ENCODE measurements around the gene NR1H2. TPM values are rescaled to one million over a fixed set of nuclear protein-coding genes. Genes with fewer than 3 reads are reported as not detected.

The NR1H2 gene
- total and polyA plus RNA-seq, 5 donors, result 68.3 to 80.9 (median 71.6) TPM

GRCh38 chr19:50428772-50429463, 52.7 kb downstream of the NR1H2 start:
- Histone ChIP-seq H3K27me3 (ENCODE audit: control insufficient read depth, insufficient read depth) (no peaks in the 10 kb centered on the region), H3K4me1 (ENCODE audit: control insufficient read depth, insufficient read depth, low read length) (peaks cover 2% of the 10 kb centered on the region), H3K9me3 (ENCODE audit: control insufficient read depth, low read length) (no peaks in the 10 kb centered on the region), H3K27ac (ENCODE audit: low read length) (no peak overlapping the region), H3K4me3 (ENCODE audit: low read length) (no peak overlapping the region)
- intact Hi-C loops (cut with DNase I), result no loop called here
- WGBS, result 77% methylated on average over 7 of the region's 7 CpGs
- DNase-seq (no peak), ATAC-seq (no peak)

DNA sequence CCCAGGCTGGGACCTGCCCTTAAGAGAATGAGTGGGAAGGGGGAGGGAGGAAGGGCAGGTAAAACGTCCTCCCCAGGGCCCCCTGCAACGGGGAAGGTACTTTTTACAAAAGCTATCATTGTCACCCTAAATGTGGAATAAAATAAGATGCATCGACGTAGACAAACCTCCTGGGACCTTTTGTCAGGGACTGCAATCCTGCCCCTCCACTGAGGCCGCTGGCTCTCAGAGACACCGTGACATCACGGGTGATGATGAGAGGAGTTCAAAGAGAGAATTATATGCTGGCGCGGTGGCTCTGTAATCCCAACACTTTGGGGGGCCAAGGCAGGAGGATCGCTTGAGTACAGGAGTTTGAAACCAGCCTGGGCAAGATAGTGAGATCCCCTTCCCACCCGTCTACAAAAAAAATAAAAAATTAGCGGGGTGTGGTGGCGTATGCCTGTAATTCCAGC, 54.7 kb downstream of the NR1H2 start:
- H3K27ac ChIP-seq (ENCODE audit: low read length), result no peak overlapping the region

DNA sequence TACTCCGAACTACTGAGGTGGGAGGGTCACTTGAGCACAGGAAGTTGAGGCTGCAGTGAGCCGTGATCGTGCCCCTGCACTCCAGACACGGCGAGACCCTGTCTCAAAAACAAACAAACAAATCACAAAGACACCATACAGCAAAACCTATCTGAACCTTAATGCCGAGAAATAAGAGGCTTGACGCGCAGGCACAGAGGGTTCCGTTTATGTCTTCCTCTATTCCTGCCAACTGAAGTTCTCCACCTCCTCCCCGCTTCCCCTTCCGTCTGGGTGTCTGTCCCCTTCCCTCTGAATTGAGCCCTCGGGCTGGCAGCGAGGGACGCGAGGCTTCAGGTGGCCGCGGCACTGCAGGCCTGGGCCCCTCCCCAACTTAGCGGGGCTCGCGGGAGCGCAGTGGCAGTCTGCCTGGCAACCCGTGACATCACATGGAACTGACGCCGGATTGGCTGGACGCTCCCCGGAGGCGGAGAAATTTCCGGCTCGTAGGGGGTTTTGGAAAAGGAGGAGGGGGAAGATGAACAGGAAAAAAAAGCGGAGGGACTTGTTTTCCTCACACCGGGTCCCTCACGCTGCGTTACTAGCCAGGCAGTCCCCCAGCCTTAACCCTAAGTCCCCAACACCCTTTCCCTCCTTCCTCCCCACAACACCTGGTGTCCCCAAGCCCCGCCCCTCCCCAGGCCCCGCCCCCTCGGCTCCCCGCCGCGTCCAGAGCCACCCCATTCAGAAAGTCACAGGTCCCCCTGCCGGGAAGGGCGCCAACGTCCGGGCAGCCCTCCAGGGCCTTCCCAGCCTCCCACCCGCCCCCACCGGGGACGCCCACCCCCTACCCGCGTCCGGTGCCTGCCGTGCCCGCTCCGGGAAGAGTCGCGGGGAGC, 55.3 kb downstream of the NR1H2 start:
- no peak overlapping the region for H3K27ac ChIP-seq (ENCODE audit: low read length)
- peak; percentile 92 to 93 for ATAC-seq
- H3K4me1 ChIP-seq (ENCODE audit: control insufficient read depth, insufficient read depth, low read length), result peaks cover 2% of the 10 kb centered on the region
- H3K27me3 ChIP-seq (ENCODE audit: control insufficient read depth, insufficient read depth), result no peaks in the 10 kb centered on the region
- peak; percentile 80 to 94 (median 94) for DNase-seq
- WGBS, result 1% methylated on average over 54 of the region's 54 CpGs
- H3K4me3 ChIP-seq (ENCODE audit: low read length), result peak overlapping the region; percentile 82
- intact Hi-C loops (cut with DNase I), result no loop called here
- no peaks in the 10 kb centered on the region for H3K9me3 ChIP-seq (ENCODE audit: control insufficient read depth, low read length)

More for the DNA sequence above, 54.7 kb downstream of the NR1H2 start:
- no peaks in the 10 kb centered on the region for H3K9me3 ChIP-seq (ENCODE audit: control insufficient read depth, low read length)
- intact Hi-C loops (cut with DNase I), result no loop called here
- 32% methylated on average over 13 of the region's 13 CpGs for WGBS
- H3K4me3 ChIP-seq (ENCODE audit: low read length), result peak overlapping the region; percentile 82
- DNase-seq (no peak), ATAC-seq (no peak)
- no peaks in the 10 kb centered on the region for H3K27me3 ChIP-seq (ENCODE audit: control insufficient read depth, insufficient read depth)
- peaks cover 2% of the 10 kb centered on the region for H3K4me1 ChIP-seq (ENCODE audit: control insufficient read depth, insufficient read depth, low read length)

DNA sequence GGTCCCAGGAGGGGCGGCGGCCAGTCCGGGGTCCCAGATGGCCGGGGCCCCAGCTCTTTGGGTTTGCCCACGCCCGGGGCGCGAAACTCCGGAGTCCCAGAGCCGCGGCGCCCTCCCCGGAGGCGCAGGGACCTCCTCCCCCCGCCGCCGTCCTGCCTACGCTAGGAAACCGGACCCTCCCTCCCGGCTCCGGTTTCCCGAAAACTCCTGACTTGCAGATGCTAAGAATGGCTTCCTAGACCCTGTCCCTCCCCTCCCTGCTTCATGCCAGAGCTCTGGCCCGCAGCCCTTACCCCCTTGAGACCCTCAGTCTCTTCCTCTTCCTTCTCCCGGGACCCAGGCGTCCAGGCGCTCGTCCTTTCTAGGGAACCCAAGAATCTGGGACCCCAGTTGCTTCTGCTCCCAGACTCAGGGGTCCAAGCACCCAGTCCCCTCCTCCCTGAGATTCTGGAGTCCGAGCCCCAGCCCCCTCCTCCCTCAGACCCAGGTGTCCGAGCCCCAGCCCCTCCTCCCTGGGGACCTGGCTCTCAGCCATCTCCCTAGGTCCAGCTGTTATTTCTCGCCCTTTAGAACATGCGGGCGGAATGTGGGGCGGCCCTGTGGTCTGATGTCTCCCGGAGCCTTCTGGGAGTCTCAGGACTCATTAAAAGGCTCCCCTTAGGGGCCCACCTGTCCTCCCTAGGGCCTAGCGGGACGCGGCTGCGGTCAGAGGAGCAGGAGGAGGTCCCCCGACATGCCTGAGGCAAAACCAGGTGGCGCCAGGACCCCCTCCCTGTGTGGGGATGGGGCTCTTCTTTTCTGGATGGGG, 56.2 kb downstream of the NR1H2 start, which contains the start of gene MYBPC2:
TSS of gene MYBPC2 (plus strand) at position 672 of the 808 bp plus-strand sequence. CDS start at position 734, 62 bp downstream.
- WGBS, result 3% methylated on average over 40 of the region's 40 CpGs
- H3K9me3 ChIP-seq (ENCODE audit: control insufficient read depth, low read length), result no peaks in the 10 kb centered on the region
- no peak for DNase-seq
- no peaks in the 10 kb centered on the region for H3K27me3 ChIP-seq (ENCODE audit: control insufficient read depth, insufficient read depth)
- peak within 1 kb of the TSS; percentile 82 for H3K4me3 ChIP-seq (ENCODE audit: low read length)
- ATAC-seq, result no peak
- no peak within 1 kb of the TSS for H3K27ac ChIP-seq (ENCODE audit: low read length)
- H3K4me1 ChIP-seq (ENCODE audit: control insufficient read depth, insufficient read depth, low read length), result peaks cover 2% of the 10 kb centered on the region
- intact Hi-C loops (cut with DNase I), result no loop called here

Other genes with a start within 250 kb of the NR1H2 start
- not detected for gene IZUMO2, start 213.2 kb upstream of the NR1H2 start, total RNA-seq
- gene IZUMO2, start 213.2 kb upstream of the NR1H2 start, polyA plus RNA-seq, result not detected
- gene MYH14, start 172.8 kb upstream of the NR1H2 start, total RNA-seq, result 10 to 100 TPM; 69.9 to 92.9 (median 76.5) TPM
- gene MYH14, start 172.8 kb upstream of the NR1H2 start, polyA plus RNA-seq, result 73.6 TPM
- 1 to 10 TPM; 3.0 to 6.1 (median 4.9) TPM for gene KCNC3, start 47.1 kb upstream of the NR1H2 start, total RNA-seq
- 3.3 TPM for gene KCNC3, start 47.1 kb upstream of the NR1H2 start, polyA plus RNA-seq
- gene NAPSA, start 10.8 kb upstream of the NR1H2 start, total RNA-seq, result under 1 TPM in 3 of 4 donors, not detected in 1; 0.43 to 0.84 (median 0.56) TPM
- 0.72 TPM for gene NAPSA, start 10.8 kb upstream of the NR1H2 start, polyA plus RNA-seq
- 10 to 100 TPM in 3 of 4 donors, 1 to 10 TPM in 1; 9.0 to 12.5 (median 11.6) TPM for gene POLD1, start 7.9 kb downstream of the NR1H2 start, total RNA-seq
- gene POLD1, start 7.9 kb downstream of the NR1H2 start, polyA plus RNA-seq, result 8.7 TPM
- gene SPIB, start 42.5 kb downstream of the NR1H2 start, total RNA-seq, result under 1 TPM in 2 of 4 donors, not detected in 2; 0.14 to 0.29 TPM
- 0.02 TPM for gene SPIB, start 42.5 kb downstream of the NR1H2 start, polyA plus RNA-seq
- gene MYBPC2, start 56.4 kb downstream of the NR1H2 start, total RNA-seq, result not detected
- gene MYBPC2, start 56.4 kb downstream of the NR1H2 start, polyA plus RNA-seq, result not detected
- gene EMC10, start 100.0 kb downstream of the NR1H2 start, total RNA-seq, result 100 to 1,000 TPM in 3 of 4 donors, 10 to 100 TPM in 1; 98.5 to 118 (median 104) TPM
- gene EMC10, start 100.0 kb downstream of the NR1H2 start, polyA plus RNA-seq, result 134 TPM
- 1 to 10 TPM in 3 of 4 donors, under 1 TPM in 1; 0.86 to 2.3 (median 1.9) TPM for gene GARIN5A, start 100.4 kb downstream of the NR1H2 start, total RNA-seq
- 3.0 TPM for gene GARIN5A, start 100.4 kb downstream of the NR1H2 start, polyA plus RNA-seq
- 10 to 100 TPM; 24.2 to 40.5 (median 39.5) TPM for gene JOSD2, start 134.7 kb downstream of the NR1H2 start, total RNA-seq
- gene JOSD2, start 134.7 kb downstream of the NR1H2 start, polyA plus RNA-seq, result 55.2 TPM
- gene ASPDH, start 137.5 kb downstream of the NR1H2 start, total RNA-seq, result not detected
- not detected for gene ASPDH, start 137.5 kb downstream of the NR1H2 start, polyA plus RNA-seq
- 1 to 10 TPM; 1.2 to 3.2 (median 2.0) TPM for gene LRRC4B, start 192.0 kb downstream of the NR1H2 start, total RNA-seq
- 1.6 TPM for gene LRRC4B, start 192.0 kb downstream of the NR1H2 start, polyA plus RNA-seq

Measured in right cardiac atrium (tissue), 5 donors.